K562 (cell line): ENCODE data around the gene GALNT15. TPM values are rescaled to one million over a fixed set of nuclear protein-coding genes. Genes with fewer than 3 reads are reported as not detected.

Source experiments
- ATAC-seq: fragments of 200-7000 bp; cut with Tn5 transposase; 3 replicates; pipeline ENCODE4 v1.9.1; 2020; ENCODE audit warnings: moderate library complexity
- BruUV-seq: library from RNA; stranded (reverse); fragments of 400-500 nt; replicated peaks from 2 replicates; lab custom pipeline; 2021; lab: Mats Ljungman, UMichigan
- CTCF ChIA-PET: fragments of 300-600 bp; formaldehyde crosslinking; extraction: SDS; loops from one replicate; lab custom pipeline; 2021; ENCODE audit warnings: low intra/inter-chr PET ratio; lab: Yijun Ruan, JAX
- POLR2A ChIA-PET: fragments of 300-600, 350-650 bp; sonication (Branson Sonifier 250); formaldehyde crosslinking; extraction: SDS; loops from one replicate; lab custom pipeline; 2021; ENCODE audit warnings: antibody characterized with exemption, inconsistent platforms; lab: Yijun Ruan, JAX
- DNase-seq, 4 experiments: peaks; one replicate each; pipeline versions ENCODE4 v3.0.0 to v3.0.0-alpha.2; 2011 to 2018; ENCODE audit warnings: low spot score in 3 of 4, mixed read lengths in 3 of 4; ENCODE audit errors: extremely low read depth in 1 of 4
- FAIRE-seq: peaks from 2 replicates; lab custom pipeline; 2011; peaks lifted over from hg19 to GRCh38; lab: Jason Lieb, UNC
- H2AFZ ChIP-seq: 2 replicates; pipeline ENCODE4 v1.6.0; 2011; ENCODE audit warnings: low read depth, low read length, control low read depth, inconsistent platforms
- H3K27ac ChIP-seq: fragments of 200-600 bp; 3 replicates; pipeline ENCODE4 v1.8.0; 2011; ENCODE audit warnings: low read depth, mild to moderate bottlenecking, control low read depth, inconsistent platforms, low read length, moderate library complexity, mixed read lengths; ENCODE audit errors: extremely low read depth
- H3K27me3 ChIP-seq, 2 experiments: fragments of 300-600 bp in 1 of 2; 2 replicates in 1 of 2; 3 replicates in 1 of 2; pipeline versions ENCODE4 v1.6.0 to v1.8.0; 2011; ENCODE audit warnings: inconsistent platforms in 2 of 2, low read length in 2 of 2, mild to moderate bottlenecking in 1 of 2, mixed read lengths in 1 of 2, moderate library complexity in 1 of 2; ENCODE audit not compliant: control insufficient read depth in 2 of 2, insufficient read depth in 2 of 2
- H3K36me3 ChIP-seq: fragments of 300-600 bp; 3 replicates; pipeline ENCODE4 v1.8.0; 2011; ENCODE audit warnings: mild to moderate bottlenecking, low read length, inconsistent platforms; ENCODE audit not compliant: control insufficient read depth, insufficient read depth
- H3K4me1 ChIP-seq, 2 experiments: fragments of 200-600 bp in 1 of 2; replicated peaks in 1 of 2; 2 replicates in 1 of 2; 3 replicates in 1 of 2; pipeline versions ENCODE4 v1.5.1 to v1.8.0; 2011; ENCODE audit warnings: inconsistent platforms in 2 of 2, low read length in 2 of 2, mild to moderate bottlenecking in 1 of 2, mixed read lengths in 1 of 2, moderate library complexity in 1 of 2; ENCODE audit not compliant: control insufficient read depth in 2 of 2, insufficient read depth in 2 of 2
- H3K4me2 ChIP-seq: 2 replicates; pipeline ENCODE4 v1.6.1; 2011; ENCODE audit warnings: low read length, control low read depth, inconsistent platforms, mixed read lengths; ENCODE audit not compliant: insufficient read depth
- H3K4me3 ChIP-seq: fragments of 200-600 bp; sonication (generic), shearing (Covaris generic); 2 replicates; pipeline ENCODE4 v1.5.1; 2016; ENCODE audit warnings: control low read depth, inconsistent platforms
- H3K79me2 ChIP-seq: fragments of 200-600 bp; 3 replicates; pipeline ENCODE4 v1.8.0; 2011; ENCODE audit warnings: low read length, inconsistent platforms; ENCODE audit not compliant: control insufficient read depth, insufficient read depth
- H3K9ac ChIP-seq, 2 experiments: 2 replicates each; pipeline versions ENCODE4 v1.6.0 to v1.6.1; 2011; ENCODE audit warnings: low read depth in 2 of 2, low read length in 2 of 2, control low read depth in 1 of 2, inconsistent platforms in 1 of 2, mild to moderate bottlenecking in 1 of 2, mixed read lengths in 1 of 2; ENCODE audit not compliant: insufficient read depth in 1 of 2
- H3K9me1 ChIP-seq: one replicate; pipeline ENCODE4 v1.6.0; 2011; ENCODE audit warnings: inconsistent platforms, mild to moderate bottlenecking, low read length, moderate library complexity; ENCODE audit not compliant: control insufficient read depth, insufficient read depth
- H3K9me3 ChIP-seq: replicated peaks from 2 replicates; pipeline ENCODE4 v1.5.1; 2011; ENCODE audit warnings: low read depth, low read length, inconsistent platforms; ENCODE audit not compliant: control insufficient read depth, insufficient read depth
- H4K20me1 ChIP-seq: replicated peaks from 2 replicates; pipeline ENCODE4 v1.6.1; 2011; ENCODE audit warnings: low read length, inconsistent platforms, mixed read lengths; ENCODE audit not compliant: control insufficient read depth, insufficient read depth
- ATF2 ChIP-seq: sonication (generic); formaldehyde crosslinking; IDR thresholded peaks from 2 replicates; pipeline ENCODE4 v1.8.1; 2022; ENCODE audit warnings: missing genetic modification reagents
- CXXC5 ChIP-seq: fragments of 250-450 bp; sonication (Bioruptor Pico); IDR thresholded peaks from 2 replicates; pipeline ENCODE4 v1.8.0; 2022; ENCODE audit warnings: inconsistent platforms, mild to moderate bottlenecking, moderate library complexity
- ESRRA ChIP-seq: fragments of 450-650 bp; IDR thresholded peaks from 2 replicates; pipeline ENCODE4 v1.6.1; 2014; ENCODE audit warnings: low read depth, mild to moderate bottlenecking, moderate library complexity, borderline replicate concordance
- FOXJ2 ChIP-seq: fragments of 200-800 bp; sonication (Bioruptor generic); IDR thresholded peaks from 2 replicates; pipeline ENCODE4 v1.6.1; 2016; ENCODE audit warnings: missing genetic modification characterization, missing compliant biosample characterization
- HNRNPK ChIP-seq: fragments of 200-400 bp; formaldehyde crosslinking; IDR thresholded peaks from one replicate; pipeline ENCODE4 v1.6.1; 2018; ENCODE audit warnings: mild to moderate bottlenecking, low read depth, low read length; ENCODE audit not compliant: poor library complexity, severe bottlenecking
- LARP7 ChIP-seq: fragments of 450-650 bp; IDR thresholded peaks from 2 replicates; pipeline ENCODE4 v1.6.1; 2016
- PKNOX1 ChIP-seq: fragments of 450-650 bp; IDR thresholded peaks from 2 replicates; pipeline ENCODE4 v1.6.1; 2016
- SNIP1 ChIP-seq: fragments of 450-650 bp; IDR thresholded peaks from 2 replicates; pipeline ENCODE4 v1.7.1; 2017; ENCODE audit warnings: low read depth, mild to moderate bottlenecking
- ZBTB5 ChIP-seq: fragments of 450-650 bp; IDR thresholded peaks from 2 replicates; pipeline ENCODE4 v1.6.1; 2017; ENCODE audit warnings: antibody characterized with exemption
- ZMIZ1 ChIP-seq, 2 experiments: fragments of 150-350 bp in 1 of 2; IDR thresholded peaks; 2 replicates each; pipeline ENCODE4 v1.6.1; 2012 to 2016; ENCODE audit warnings: low read depth in 2 of 2, low read length in 2 of 2, mild to moderate bottlenecking in 1 of 2, moderate library complexity in 1 of 2
- ZNF76 ChIP-seq: fragments of 250-450 bp; sonication (Bioruptor Pico); IDR thresholded peaks from 2 replicates; pipeline ENCODE4 v1.4.0; 2020; ENCODE audit warnings: mild to moderate bottlenecking, moderate library complexity, borderline replicate concordance
- WGBS: fragments of 100-300 bp; shearing (Covaris generic); methylation state at CpG from one replicate; pipeline ENCODE4 v1.1.6; 2016; ENCODE audit warnings: low coverage, mixed read lengths; ENCODE audit not compliant: insufficient coverage; ENCODE audit errors: missing lambda C conversion rate; 5-methylcytosine and 5-hydroxymethylcytosine counted together
- in situ Hi-C: fragments of 300-500 bp; cut with MboI; formaldehyde crosslinking; loops from 4 replicates; pipeline ENCODE4 v1.15.0; 2018; ENCODE audit warnings: inconsistent platforms, mixed read lengths
- intact Hi-C: fragments of 100-400 bp; cut with micrococcal nuclease; formaldehyde crosslinking; loops from 2 replicates; pipeline ENCODE4 v1.14.2; 2022
- polyA plus RNA-seq, 8 experiments: library from polyadenylated mRNA; depleted of rRNA in 4 of 8; stranded (reverse) in 5 of 8; unstranded in 3 of 8; fragments of >200 nt; fragmentation: Nextera tagmentation in 2 of 8; fragmentation: Illumina TruSeq in 1 of 8; extraction: Ambion mirVana in 2 of 8; extraction: Trizol in 1 of 8; gene quantifications; 2 replicates each; pipeline versions ENCODE4 v1.2.1 to v1.2.3, GENCODE V29; 2011 to 2014; ENCODE audit warnings: inconsistent platforms in 1 of 8, missing spikeins in 1 of 8
- total RNA-seq, 7 experiments: library from RNA; depleted of rRNA in 6 of 7; stranded (reverse); fragments of >200 nt in 6 of 7; fragmentation: Illumina TruSeq in 2 of 7; extraction: Trizol in 2 of 7; gene quantifications; 2 replicates each; pipeline versions ENCODE4 v1.2.1 to v1.2.3, GENCODE V29; 2011 to 2021; ENCODE audit warnings: low replicate concordance in 1 of 7

GALNT15 gene
- total and polyA plus RNA-seq, 9 of the 15 experiments (the other 6 are each of a cell fraction or from before 2014, with no cell fraction given) = not detected

GRCh38 chr3:16182183-16182582, 7.7 kb downstream of the GALNT15 start:
- POLR2A ChIA-PET = interaction anchor here (0.5 to 1.4 kb wide), 2 partner anchors 8 to 11 kb away, joined by 3 to 6 read pairs; no protein-coding TSS in a partner anchor
- TF ChIP-seq ESRRA (no peak), CXXC5 (CRISPR knock-in tag) (no peak), SNIP1 (no peak), ZNF76 (CRISPR knock-in tag) (no peak), LARP7 (no peak), FOXJ2 (no peak), ZBTB5 (no peak), HNRNPK (no peak), ZMIZ1 (IDR thresholded peaks at IDR 0.05; ENCODE audit: low read depth in 2 of 2, low read length in 2 of 2) (no peak), ATF2 (CRISPR knock-in tag) (no peak), PKNOX1 (no peak)

More at GRCh38 chr3:16182183-16182582, 7.7 kb downstream of the GALNT15 start:
- BruUV-seq = no TSS peak
- in situ Hi-C loops = no loop called here
- Histone ChIP-seq H2AFZ (no peak overlapping the region), H4K20me1 (peaks cover 16% of the 10 kb centered on the region; the same call in 1 of the 2 replicates), H3K79me2 (no peaks in the 10 kb centered on the region), H3K4me2 (no peak overlapping the region), H3K4me1 (peaks cover 0 to 5% of the 10 kb centered on the region in 2 experiments; a peak in 1 of 5 replicates), H3K27ac (no peak overlapping the region), H3K4me3 (no peak overlapping the region), H3K9me1 (no peaks in the 10 kb centered on the region), H3K9me3 (peaks cover 4% of the 10 kb centered on the region; the same call in 1 of the 2 replicates), H3K27me3 (peaks cover 2 to 33% of the 10 kb centered on the region in 2 experiments; a peak in 4 of 5 replicates), H3K36me3 (no peaks in the 10 kb centered on the region), H3K9ac (no peak overlapping the region)
- DNase-seq (no peak), FAIRE-seq (no peak), ATAC-seq (no peak)
- intact Hi-C loops = no loop called here
- CTCF ChIA-PET = no interaction called here
- 0% methylated on average over 2 of the region's 2 CpGs for WGBS
